ENCODE data around the gene SERPINB8.
"Not testable (repeated sequence)": the region's sequence is repeated elsewhere in the genome, so short reads cannot be mapped to it uniquely, and the experiment has no call there.

SERPINB8 gene, protein sequence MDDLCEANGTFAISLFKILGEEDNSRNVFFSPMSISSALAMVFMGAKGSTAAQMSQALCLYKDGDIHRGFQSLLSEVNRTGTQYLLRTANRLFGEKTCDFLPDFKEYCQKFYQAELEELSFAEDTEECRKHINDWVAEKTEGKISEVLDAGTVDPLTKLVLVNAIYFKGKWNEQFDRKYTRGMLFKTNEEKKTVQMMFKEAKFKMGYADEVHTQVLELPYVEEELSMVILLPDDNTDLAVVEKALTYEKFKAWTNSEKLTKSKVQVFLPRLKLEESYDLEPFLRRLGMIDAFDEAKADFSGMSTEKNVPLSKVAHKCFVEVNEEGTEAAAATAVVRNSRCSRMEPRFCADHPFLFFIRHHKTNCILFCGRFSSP

DNA sequence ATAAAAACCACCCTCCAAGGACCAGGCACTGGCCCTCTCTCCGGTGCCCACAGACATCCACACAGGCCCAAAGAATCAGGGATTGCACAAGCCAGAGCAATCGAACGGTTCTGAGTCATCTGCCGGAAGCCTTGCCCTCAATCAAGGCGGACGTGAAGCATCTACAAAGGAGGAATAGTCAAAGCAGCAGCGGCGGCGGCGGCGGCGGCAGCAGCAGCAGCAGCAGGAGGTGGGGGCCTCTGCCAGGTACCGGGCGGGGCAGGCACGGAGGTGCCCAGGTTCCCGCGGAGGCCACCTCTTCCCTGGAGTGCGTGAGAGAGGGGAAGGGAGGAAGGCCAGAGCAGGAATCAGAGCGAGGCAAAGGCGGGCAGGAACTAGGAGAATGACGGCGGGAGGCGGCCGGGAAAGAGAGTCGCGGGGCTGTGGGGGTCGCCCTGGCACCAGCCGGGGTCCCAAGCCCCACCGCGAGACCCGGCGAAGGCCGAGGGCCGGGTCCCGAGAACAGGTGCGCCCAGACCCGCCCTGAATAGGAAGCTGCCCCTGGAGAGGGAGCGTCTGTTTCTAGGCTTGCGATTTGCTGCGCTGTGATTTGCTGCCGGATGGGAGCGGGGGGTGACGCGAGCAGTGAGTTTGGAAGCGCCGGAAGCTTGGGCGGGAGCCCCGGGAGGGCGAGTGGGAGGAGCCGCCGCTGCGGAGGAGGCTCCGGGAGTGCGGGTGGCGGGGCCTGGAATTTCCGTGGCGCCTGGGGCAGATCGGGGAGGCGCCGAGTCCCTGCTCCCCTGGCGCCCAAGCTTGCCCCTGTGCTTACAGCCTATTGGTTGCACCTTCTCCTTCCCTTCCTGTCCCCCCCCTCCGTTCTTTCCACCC lies at the start of gene SERPINB8:
SERPINB8 (plus strand) TSS at position 140 of the 867 bp plus-strand sequence. CDS start 8,228 bp downstream, outside the sequence.
- DNase-seq: peak; percentile 79

DNA sequence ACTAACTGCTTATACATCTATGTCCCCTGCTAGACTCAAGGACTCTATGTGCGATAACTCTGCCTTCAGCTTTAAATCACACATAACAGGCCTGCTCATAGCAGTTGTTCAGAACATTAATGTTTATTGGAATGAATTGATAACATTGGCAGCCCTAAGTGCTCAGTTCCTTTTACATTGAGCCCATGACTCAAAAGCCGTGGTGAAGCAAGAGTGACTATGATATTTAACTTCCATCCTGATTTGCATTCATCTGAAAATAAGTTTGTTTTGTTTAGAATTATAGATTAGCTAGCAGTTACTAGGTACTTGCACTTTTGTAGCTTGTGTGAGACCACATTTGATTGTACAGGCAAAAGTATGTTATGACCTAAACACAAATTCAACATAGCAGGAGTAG lies 47.8 kb upstream of the SERPINB8 start:
- DNase-seq: no peak

DNA sequence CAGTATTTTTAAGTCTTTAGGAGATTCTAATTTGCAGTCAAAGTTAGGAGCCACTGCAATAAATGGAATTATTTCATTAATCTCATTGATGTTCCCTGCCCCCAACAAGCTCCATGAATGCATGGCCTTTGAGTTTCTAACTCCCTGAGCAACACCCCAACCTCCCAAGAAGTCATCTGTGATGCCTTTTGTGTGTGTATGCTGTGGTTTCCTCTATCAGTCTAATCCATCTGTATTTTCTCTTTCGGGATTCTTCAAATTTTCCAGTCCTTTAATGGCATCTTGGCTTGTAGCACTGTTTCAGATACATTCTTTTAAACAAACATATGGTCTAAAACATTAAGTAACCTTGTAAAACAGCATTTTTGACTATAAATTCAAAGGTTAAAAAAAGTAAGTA lies 45.3 kb upstream of the SERPINB8 start:
- no peak for DNase-seq

DNA sequence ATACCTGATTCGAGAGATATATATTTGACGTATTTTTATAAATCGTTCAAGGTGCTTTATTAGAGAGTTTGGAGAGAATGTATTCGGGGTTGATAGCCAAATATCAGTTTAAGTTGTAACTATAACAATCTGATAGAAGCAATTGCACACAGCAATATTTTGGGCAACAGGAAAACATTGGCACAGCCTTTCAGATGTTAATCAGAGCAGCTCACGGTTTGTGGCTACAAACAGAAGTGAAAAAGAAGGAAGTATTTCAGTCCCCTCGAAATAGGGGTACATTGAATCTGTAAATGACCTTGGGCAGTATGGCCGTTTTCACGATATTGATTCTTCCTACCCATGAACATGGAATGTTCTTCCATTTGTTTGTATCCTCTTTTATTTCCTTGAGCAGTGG lies 41.5 kb upstream of the SERPINB8 start:
- DNase-seq: no peak

DNA sequence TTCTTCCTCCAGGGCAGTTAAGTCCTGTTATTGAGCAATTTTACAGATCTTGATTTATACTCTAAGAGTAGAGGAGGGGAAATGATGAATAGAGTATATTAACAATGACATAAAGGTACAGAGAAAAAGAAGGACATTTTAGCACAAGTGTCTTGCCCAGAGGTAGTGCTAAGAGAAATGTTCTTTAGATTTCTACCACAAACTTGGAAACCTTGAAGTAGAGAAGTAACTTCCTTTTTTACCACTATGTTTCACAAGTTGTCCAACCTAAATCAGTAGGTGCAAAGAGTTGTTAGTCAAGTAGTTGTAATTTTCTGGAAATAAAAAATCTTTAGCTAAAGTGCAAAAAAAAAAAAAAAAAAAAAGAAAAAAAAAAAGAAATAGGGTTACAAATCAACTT lies 40.5 kb upstream of the SERPINB8 start:
- not testable (repeated sequence) for DNase-seq

DNA sequence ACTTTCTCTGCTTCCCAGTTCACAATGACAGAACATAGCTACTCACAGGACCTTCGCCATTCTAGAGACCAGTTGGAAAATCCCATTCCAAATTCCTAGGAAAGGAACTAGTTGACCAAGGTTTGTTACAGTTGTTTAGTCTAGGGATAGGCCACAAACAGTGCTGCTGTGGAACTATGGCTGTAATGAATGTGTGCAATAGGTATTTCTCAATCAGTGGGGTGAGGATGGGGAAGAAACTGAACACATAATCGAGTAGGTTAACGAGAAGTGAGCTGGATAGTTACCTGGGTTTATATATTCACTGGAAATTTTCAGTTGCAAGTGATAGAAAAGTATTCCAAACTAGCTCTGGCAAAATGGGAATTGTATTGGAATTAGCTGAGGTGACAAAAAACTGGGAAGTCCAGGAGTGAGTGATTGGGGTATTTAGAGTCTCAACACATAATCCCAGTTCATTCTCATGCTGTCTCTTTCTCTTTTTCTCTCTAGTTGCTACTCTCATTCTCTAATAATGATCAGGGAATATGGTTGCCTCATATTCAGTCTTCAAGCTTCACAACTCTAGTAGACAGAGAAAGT lies 39.0 kb upstream of the SERPINB8 start:
- DNase-seq: no peak

DNA sequence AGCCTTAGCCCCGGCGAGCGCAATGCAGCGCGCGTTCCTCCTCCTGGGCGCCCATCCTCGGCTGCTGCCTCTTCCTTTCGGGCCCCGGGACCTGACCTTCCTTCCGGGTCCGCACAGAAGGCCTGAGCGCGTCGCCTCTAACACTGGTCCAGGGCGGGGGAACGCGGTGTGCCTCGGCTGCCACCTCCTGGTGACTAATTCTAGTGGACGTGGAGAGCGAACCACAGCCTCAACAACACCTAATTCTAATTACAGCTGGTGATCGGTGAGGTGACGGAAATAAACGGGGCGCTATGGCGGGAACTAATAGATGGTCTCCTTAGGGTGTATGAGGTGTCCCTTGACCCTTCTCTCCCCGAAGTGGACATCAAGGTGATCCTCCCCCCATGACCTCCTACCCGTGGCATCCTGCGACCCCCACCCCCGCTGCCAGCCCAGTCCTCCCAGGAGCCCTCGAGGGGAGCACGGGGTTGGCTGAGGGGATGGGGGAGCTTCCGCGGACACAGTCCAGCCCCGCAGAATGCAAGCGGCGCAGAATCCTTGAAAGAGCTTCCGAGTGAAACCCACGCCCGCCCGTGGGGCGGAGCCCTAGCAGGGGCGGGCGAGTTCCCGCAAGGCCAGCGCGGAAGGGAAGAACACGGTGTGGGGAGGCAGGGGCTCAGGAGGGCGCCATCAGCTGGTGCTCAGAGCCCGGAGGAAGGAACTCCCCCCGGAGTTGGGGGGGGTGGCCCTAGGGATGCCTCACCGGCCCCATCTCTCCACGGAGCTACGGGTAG lies 33.5 kb upstream of the SERPINB8 start:
- DNase-seq: peak; percentile 28

DNA sequence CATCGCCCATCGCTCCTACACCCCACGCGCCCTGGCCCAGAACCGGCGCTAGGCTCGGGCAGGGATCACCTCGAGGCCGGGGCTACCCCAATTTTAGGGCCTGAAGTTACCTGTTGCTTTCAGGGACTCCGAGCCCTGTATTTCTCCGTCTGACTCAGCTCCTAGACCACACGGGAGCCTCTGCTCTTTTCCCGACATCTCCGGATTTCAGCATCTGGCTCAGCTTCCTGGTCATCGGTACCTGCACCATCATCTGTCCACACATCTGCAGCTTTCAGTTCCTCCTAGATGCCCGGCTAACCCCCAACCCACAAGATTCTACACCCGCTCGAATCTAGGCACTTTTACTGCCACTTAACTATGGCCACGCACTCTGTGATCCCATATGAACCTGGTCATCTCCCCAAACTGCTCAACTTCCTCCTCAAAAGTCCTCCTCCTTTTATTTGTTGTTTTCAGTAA lies 32.9 kb upstream of the SERPINB8 start:
- DNase-seq: no peak

DNA sequence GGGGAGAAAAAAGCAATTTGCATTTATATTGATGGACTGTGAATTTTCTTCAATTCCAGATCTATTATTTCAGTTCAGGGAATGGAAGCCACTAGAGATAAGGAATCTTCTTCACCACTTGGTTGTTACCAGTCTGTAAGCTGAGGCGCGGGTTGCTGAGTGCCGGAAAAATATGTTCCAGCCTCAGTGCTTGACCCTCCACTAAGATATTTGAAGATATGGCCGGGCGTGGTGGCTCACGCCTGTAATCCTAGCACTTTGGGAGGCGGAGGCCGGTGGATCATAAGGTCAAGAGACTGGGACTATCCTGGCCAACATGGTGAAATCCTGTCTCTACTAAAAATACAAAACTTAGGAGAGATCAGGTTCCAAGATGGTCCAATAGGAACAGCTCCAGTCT lies 29.9 kb upstream of the SERPINB8 start:
- no peak for DNase-seq

DNA sequence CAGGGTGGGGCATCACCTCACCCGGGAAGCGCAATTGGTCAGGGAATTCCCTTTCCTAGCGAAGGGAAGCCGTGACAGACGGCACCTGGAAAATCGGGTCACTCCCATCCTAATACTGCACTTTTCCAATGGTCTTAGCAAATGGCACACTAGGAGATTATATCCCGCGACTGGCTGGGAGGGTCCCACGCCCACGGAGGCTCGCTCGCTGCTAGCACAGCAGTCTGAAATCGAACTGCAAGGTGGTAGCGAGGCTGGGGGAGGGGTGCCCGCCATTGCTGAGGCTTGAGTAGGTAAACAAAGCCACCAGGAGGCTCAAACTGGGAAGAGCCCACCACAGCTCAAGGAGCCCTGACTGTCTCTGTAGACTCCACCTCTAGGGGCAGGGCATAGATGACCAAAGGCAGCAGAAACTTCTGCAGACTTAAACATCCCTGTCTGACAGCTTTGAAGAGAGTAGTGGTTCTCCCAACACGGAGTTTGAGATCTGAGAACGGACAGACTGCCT lies 29.3 kb upstream of the SERPINB8 start:
- DNase-seq: not testable (repeated sequence)

DNA sequence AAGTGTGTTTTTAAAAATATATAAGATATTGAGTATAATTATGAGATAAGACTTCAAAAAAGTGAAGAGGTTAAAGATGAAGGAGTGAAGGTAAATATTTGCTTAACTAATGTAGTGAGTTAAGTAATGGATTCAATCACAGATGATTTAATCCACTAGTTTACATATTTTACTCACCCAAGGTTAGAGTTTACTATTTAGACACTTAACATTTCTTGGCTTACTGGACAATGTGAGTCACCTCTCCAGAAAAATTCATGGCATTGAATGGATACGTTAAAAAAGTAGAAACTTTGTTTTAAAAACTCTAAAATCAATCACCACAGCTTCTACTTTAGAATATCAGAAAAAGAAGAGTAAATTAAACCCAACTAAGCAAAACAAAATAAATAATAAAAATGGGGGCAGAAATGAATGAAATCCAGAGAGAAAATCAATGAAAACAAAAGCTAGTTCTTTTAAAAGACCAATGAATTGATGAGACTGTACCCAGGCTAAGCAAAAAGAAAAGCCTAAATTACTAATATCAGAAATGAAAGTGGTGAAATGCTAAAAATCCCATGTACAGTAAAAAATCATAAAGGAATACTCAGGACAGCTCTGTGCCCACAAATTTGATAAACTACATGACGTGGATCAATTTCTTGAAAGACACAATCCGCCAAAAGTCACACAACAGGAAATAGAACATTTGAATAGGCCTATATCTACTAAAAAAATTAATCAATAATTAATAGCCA lies 22.7 kb upstream of the SERPINB8 start:
- no peak for DNase-seq

DNA sequence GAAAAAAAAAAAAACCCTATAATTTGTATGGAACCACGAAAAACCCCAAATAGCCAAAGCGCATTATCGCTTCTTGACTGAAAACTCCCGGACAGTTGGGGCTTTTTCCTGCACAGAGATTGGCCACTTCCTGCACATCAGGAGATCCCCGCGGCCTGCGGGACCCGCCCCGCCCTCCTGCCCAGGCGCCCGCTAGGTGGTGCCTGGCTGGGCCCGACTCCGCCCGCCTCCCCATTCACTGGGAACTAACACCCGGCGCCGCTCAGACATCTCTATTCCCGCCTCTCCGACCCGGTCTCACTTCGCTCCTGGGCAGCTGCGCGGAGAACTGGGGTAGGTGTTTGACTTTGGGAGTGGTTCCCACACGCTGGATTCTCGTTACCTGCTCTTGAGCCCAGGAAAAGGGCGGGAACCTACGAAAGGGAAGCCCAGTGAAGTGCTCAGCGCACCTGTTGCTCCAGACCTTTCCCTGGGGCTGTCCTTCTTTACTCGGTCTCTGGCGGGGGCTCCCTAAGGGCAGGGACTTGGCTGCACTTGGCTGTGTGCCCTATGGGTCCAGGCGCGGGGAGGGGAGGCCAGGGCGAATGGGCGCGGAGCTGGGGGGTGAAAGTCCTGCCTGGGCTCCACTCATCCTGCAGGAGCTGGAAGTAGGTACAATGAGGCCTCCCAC lies 20.7 kb upstream of the SERPINB8 start, which contains the start of gene HMSD:
HMSD (plus strand) TSS at position 234 of the 670 bp plus-strand sequence. CDS start 4,155 bp downstream, outside the sequence.
- DNase-seq: peak; percentile 57

DNA sequence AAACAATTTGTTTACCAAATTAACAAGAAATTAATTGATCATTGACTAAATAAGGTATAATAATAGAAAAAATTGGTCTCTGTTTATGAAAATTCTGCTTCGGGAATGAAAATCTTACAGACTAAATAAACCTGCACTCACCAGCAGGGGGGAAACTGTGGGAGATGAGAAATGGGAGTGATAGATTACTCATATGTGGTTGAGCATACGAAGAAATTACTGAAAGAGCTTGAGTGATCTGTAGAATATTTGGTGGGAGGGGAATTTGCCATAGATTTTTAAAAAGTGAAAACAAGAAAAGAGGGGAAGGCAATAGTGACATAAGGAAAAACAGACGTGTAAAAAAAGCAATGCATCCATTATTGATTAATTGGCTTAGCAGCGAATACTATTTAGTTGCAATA lies 18.6 kb upstream of the SERPINB8 start:
- DNase-seq: no peak

DNA sequence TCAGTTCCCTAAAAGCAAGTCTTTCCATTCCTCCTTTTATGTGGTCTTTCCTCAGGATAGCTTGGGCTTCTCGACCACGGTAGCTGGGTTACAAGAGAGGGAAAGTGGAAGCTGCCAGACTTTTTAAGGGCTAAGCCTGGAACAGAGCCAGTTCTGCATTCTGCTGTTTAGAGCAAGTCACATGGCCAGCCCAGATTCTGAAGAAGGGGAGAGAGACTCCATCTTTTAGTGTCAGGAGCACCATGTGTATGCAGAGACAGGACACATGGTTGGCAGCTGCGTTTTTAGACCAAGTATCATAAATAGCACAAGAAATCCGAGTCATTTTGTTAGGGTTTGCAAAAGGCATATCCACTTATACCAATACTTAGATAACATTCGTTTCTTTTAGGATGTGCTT lies 16.1 kb upstream of the SERPINB8 start:
- DNase-seq: no peak

DNA sequence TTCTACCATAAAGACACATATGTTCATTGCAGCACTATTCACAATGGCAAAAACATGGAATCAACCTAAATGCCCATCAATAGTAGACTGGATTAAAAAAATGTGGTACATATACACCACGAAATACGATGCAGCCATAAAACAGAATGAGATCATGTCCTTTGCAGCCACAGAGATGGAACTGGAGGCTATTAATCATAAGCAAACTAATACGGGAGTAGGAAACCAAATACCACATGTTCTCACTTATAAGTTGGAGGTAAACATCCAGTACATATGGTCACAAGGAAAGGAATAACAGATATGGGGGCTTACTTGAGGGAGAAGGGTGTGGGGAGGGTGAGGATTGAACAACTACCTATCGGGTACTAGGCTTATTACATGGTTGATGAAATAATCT lies 13.1 kb upstream of the SERPINB8 start:
- no peak for DNase-seq

DNA sequence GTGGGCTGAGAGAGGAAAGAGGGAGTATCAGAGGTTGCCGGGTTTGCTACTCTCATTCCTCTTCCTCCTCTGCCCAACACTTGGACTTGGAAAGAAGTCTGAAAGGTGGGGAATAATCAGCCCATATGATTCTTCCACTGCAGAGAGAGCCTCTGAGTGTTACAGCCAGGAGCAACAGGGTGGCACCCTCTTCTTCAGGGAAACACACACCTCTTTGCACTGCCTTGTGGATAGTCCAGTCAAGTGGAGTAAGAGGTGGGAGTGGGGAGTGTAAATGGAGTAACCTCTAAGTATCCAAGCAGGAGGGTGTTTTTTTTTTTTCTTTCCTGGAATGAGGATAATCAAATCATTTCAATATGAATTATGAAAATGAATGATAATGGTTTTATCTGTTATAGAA lies 9.0 kb upstream of the SERPINB8 start:
- DNase-seq: no peak

DNA sequence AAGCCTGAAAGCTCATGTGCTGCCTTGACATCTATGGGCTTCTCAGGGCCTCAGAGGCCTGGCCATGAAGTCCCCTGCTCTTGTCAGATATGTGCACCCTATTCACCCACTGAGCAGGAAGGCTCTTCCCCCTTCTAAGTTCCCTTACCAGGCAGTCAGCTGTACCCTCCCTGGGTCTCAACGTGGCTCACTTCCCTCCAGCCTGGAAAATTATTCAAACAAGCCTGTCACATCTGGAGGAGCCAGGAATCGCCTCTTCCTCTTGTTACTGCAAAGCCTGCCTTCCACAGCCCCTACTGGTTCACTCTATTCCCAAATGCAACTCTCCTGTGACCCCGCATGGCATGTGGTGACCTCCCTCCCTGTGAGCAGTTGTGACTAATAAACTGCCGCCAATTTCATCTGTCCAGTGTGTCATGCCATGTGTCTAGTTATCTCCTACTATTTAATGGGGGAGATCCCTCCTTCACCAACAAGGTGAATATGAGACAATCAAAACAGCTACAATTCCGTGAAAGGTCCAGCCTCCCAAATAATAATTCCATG lies 8.4 kb upstream of the SERPINB8 start:
- no peak for DNase-seq

DNA sequence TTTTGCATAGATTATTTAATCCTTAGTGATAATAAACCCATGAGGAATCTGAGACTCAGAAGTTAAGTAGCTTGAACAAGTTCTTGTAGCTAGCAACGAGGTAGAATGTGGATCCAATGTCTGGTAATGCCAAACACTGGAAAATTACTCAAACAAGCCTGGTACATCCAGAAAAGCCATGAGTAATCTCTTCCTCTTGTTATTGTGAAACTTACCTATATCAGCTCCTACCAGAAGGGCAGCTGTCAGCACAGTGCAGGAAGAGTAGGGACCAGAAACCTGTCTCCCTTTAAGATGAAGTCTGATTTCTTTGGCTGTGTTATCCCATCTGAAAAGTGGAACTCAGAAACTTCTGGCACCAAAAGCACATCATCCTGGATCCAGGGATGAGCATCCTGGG lies 7.7 kb upstream of the SERPINB8 start:
- no peak for DNase-seq

DNA sequence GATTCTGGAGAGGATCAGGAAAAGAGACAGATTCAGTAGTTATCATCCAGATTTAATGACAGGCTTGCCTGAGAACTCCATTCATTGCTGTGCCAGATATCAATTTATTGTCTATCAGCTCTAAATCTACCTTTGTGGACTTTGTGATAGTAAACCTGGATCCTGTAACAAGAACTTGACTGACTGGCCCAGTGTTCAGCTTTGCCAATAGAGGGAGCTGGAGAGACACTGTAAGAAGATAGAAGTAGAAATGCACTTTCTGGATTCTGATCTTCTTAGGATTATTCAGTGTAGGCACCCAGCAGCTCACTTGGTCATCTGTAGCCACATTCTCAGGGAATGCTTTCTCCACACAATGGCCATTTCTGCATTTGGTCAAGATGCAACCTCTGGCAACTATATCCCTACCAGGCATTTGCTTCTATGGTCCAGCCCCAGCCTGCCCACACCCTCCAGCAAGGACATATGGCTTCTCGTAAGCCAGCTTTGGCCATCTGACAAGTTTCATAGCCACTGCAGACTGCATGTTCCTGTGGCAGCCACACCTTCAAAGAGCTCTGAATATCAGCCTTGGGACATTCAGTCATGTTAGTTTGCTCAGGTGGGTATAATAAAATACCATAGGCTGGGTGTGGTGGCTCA lies 6.1 kb upstream of the SERPINB8 start:
- DNase-seq: peak; percentile 8

DNA sequence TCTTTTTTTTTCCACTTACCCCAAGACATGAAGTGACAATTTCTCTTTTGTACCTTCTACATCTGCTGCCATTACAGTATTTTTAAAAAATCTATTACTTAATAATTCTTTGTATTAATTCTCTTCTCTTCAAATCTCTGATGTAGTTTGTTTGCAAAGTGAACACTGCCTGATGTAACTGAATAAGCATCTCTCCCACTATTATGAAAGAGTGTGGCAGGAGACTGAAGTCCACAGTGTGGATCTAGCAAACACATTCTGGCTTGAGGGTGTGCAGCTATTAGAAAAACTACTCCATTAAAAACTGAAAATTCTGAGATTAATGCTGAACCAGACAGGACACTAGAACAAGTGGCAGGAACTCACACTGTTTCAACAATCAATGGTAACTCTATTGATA lies 5.0 kb upstream of the SERPINB8 start:
- DNase-seq: no peak
